Measurements from ENCODE around the gene HNMT.
"Not testable (repeated sequence)": the region's sequence is repeated elsewhere in the genome, so short reads cannot be mapped to it uniquely, and the experiment has no call there.

Gene HNMT

DNA sequence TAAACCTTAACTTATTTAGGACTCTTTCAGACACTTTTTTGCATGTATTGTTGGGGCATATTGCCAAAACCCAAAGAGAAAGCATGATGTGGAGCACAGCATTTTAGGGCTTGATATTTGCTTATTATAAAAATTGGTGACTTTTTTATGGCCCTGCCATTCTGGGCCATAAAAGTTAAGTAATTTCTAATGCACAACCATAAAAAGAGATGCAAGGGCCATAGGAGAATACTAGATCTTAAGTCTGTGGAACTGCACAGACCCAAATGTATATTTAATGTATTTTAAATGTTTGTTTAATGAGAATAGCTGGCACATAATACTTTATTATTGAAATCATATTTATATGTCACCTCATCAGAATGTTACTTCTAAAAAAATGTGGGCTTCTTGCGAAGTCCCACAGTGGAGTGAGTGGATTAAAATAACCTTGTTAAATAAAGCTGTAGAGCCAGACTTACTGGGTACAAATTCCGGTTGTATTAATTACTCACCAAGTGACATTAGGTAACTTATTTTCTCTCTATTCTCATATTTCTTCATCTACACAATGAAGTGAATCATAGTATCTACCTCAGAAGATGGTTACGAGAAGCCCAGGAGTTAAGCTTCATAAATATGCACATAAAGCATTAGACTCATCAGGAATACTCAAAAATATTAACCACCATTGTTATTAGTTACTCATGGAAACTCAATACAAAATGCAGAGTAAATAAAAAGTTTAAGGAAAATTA is 52.2 kb downstream of the HNMT start:
- no peak for DNase-seq

GRCh38 chr2:138017824-138018223 is 53.6 kb downstream of the HNMT start:
- no peak for DNase-seq

GRCh38 chr2:138018866-138019688 is 54.8 kb downstream of the HNMT start:
- no peak for DNase-seq

DNA sequence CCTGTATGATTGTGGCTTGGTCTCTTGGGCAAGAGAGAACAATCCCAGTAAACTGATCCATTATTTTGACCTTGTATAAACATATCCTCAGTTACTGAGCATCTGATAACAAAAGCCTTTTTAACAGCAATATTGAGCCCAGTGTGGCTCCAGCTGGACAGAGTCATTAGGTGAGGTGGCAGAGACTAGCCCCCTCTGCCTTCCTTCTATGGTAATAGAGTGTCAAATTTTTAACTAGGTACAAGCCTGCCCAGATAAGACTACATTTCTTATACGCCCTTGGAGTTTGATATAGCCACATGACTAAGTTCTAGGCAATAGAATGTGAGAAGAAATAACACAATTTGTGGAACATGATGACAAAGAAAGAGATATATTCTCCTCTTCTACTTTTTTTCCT is 56.2 kb downstream of the HNMT start:
- DNase-seq: no peak

DNA sequence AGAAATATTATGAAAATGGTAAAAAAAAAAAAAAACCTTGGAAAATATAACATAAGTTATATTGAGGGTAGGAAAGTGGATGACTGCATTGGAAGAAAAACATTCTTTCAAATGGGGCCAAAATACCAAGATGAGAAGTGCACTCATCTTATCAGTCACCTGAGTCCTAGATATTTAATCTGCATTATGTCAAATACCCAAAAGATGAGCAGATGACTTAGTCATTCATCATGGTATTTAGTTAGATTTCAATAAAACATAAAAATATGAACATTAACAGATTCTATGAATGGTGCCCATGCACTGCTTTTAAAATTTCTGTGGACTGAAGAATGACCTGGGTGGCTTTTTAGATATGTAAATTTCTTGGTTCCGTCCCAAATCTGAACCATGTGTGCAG is 56.9 kb downstream of the HNMT start:
- no peak for DNase-seq

GRCh38 chr2:138023298-138023697 is 59.0 kb downstream of the HNMT start:
- no peak for DNase-seq

GRCh38 chr2:138023976-138024375 is 59.7 kb downstream of the HNMT start:
- no peak for DNase-seq

GRCh38 chr2:138026111-138027020 is 62.1 kb downstream of the HNMT start:
- DNase-seq: no peak

GRCh38 chr2:138028538-138028937 is 64.3 kb downstream of the HNMT start:
- no peak for DNase-seq

GRCh38 chr2:138029276-138029675 is 65.0 kb downstream of the HNMT start:
- no peak for DNase-seq

DNA sequence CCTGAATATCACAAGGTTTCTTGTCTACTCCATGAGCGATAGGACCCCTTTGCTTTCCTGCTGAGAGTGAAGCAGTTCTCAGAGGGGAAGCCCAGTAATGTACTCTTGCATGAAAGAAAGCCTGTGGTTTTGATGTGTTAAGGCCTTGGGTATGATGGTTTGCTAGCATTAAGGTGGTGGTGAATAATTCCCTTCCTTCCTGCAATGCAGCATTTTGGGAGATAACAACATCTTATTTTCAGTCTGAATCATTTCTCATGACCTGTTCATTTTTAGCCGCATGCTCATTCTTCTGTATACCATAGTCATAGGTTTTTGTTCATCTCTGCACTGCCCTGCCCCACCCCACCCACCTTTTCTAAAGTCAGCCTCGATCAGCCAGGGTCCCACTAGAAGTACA is 66.2 kb downstream of the HNMT start:
- DNase-seq: no peak

DNA sequence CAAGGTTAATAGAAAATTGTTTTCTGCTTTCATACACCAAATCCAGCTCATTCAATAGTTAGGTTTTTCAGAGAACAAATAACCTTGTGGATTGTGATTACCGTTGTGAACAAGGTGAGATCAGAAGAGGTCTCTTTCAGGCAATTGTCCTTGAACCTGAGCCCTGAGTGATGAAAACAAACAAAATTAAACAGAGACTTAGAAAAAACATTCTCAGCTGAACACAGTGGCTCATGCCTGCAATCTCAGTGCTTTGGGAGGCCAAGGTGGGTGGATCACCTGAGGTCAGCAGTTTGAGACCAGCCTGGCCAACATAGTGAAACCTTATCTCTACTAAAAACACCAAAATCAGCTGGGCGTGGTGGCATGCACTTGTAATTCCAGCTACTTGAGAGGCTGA is 68.1 kb downstream of the HNMT start:
- DNase-seq: no peak

DNA sequence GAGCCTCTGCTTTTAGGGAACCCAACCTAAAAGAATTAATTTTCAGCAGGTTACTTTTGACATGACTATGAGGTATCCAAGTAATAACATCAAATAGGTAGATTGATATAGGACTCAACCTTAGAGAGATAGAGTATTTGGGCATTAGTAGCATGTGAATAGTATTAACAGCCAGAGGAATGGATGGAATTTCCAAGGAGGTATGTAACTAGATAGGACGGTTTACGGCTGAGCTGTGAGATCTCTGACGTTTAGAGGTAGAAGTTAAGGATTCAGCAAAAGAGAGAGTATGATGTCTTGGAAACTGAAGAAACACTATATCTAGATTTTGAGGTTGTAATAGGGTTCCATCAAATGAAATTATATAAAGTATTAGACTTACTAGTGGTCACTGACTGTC is 70.3 kb downstream of the HNMT start:
- DNase-seq: no peak

DNA sequence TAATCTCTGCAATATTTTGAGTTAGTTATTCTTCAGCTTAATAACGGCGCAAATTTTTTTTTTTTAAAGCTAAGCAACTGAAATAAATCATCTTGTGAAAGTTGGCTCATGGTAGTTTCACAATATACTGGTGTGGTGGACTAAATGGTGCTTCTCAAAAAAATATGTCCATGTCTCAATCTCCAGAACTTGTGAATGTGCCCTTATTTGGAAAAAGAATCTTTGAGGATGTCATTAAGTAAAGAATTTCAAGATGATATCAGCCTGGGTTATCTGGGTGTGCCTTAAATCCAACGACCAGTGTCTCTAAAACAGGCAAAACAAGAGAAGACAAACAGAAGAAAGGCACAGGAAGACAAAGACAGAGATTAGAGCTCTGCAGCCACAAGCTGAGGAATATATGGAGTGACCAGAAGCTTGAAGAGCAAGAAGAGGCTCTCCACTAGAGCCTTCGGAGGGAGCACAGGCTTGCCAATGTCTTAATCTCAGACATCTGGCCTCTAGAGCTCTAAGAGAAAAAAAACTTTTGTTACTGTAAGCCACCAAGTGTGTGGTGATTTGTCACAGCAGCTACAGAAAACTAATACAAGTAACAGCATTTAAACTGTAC is 71.4 kb downstream of the HNMT start:
- DNase-seq: no peak

GRCh38 chr2:138036522-138036921 is 72.2 kb downstream of the HNMT start:
- DNase-seq: no peak

DNA sequence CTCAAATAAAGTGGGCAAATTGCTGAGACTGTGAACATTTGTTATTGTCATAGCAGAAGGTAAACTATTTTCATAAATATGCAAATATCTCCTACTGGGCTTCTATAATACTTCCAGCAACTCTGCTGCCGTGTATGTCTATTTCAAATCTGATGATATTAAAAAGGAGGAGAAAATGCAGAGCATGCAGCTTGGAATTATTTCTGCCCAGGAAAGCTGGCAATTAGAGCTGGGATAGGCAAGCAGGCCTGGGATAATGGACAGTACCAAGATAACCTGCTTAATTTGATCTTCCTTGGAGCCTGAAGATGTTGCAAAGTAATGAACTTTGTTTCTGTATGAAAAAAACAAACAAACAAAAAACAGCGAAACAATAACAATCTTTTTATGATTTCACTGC is 72.8 kb downstream of the HNMT start:
- no peak for DNase-seq

GRCh38 chr2:138040616-138041015 is 76.3 kb downstream of the HNMT start:
- no peak for DNase-seq

DNA sequence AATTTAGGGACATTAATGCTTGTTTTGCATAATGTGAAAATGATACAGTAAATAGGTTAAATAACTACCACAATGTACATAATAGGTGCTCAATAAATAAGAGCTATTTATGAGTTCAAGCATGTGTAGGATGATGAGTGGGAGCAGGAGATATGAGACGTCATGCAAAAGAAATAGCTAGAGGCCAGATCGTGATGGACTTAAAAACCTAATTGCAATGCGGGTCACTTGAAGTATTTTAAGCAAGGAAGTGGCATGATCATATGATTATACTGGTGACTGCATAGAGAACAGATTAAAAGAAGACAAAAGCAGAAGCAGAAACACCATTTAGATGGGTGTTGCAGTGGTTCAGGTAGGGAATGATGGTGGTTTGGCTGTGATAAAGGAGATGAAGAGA is 78.0 kb downstream of the HNMT start:
- DNase-seq: no peak

DNA sequence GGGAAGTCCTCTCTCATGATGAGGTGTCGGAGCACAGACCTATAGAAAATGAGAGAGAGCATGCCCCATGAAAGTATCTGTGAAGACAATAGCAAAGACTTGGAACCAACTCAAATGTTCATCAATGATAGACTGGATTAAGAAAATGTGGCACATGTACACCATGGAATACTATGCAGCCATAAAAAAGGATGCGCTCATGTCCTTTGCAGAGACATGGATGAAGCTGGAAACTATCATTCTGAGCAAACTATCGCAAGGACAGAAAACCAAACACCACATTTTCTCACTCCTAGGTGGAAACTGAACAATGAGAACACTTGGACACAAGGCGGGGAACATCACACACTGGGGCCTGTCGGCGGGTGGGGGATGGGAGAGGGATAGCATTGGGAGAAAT is 79.3 kb downstream of the HNMT start:
- not testable (repeated sequence) for DNase-seq

DNA sequence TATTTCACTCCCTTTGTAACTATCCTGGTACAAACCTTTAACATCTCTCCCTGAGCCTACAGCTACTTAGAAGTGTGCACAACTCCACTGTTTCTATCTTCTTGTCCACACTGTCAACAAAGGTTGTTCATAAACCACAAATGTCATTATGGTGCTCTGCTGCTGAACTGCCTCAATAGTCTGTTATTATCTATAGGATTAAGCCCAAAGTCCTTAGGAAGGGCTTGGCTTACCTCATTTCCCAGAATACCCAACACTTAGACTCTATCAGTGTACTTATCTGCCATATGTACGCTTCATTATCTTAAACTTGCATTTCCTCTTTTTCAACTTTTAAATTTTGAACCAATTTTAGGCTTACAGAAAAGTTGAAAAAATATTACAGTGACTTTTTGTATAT is 94.2 kb downstream of the HNMT start:
- no peak for DNase-seq

DNA sequence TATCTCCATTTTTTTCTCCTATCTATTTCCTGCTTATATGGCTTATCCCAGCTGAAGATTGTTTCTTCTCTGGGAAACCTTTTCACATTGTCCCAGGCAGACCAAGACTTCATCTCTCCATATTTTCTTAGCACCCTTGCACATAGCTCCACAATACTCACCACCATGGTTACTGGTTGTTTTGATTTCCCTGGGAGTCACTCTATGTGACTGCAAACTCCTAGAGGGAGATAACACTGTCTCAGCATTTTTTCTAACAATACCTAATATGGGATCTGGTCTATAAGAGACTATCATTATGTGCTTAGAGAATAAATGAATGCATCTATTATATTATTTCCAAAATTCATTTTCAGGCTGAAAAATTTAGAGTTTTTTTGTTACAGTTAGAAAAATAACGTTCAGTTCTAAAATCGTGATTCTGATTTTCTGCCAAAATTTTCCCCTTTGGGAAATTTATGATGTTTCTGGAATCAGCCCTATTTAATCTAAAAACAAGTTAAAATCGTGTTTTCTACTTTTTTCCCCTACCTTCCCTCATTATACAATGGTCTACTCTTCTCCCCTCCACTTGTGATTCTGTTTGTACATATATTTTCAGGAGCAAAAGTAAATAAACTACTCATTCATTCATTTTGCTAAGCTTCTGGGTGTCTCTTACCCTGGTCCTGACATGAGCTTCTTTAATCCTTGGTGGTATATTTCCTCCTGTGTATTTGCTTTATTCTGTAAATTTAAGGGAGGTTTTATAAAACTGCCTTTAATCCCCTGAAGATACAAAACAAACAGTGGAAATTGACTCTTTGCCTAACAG is 95.4 kb downstream of the HNMT start:
- DNase-seq: no peak

DNA sequence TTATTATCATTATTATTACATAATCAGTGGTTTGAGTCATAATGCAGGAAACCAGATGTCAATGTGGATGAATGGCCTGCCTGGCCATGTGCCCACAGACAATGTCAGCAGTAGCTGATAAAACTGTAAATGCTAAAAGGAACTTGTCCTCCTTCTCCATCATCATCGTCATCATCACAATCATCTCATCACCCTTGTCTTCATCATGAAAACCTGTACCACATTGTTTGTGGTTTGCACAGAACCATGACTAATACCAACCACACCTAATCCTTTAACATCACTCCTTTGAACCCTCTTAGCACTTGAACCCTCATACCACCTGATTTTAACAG is 96.0 kb downstream of the HNMT start:
- no peak for DNase-seq

Data from activated CD4-positive, alpha-beta T cell treated with anti-CD3 and anti-CD28 coated beads for 48 hours (primary cell).